GM10847 (cell line): ENCODE results near the gene FABP7.

Experiments
- POLR2A ChIP-seq: IDR thresholded peaks from 2 replicates; pipeline ENCODE4 v1.6.1; 2011; ENCODE audit not compliant: insufficient read length; ENCODE audit errors: extremely low read depth

FABP7 gene

GRCh38 chr6:122753688-122754056 lies 25.8 kb upstream of the FABP7 start:
- TF ChIP-seq POLR2A, result no peak

GRCh38 chr6:122754191-122754731 lies 25.3 kb upstream of the FABP7 start:
- no peak for TF ChIP-seq POLR2A

- no peak for TF ChIP-seq POLR2A
Observed at GRCh38 chr6:122755901-122756300, 23.6 kb upstream of the FABP7 start.

DNA sequence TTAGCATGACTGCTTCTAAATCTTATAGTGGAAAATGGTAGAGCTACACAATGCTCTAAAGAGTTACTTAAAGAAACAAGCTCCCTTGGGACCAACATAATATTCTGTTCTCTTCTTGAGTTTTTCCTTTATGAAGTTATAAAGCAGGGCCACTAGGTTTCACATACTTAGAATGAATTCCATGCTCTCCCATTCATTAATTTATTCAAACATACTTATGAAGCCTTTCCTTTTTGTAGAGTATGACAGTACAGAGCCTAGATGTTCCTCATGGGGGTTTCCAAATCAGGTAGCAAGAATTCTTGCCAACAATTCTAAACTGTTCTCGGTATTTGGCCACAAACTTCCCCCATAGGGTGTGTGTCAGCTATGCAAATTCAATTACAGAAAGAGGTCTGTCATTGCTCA lies 20.6 kb upstream of the FABP7 start:
- TF ChIP-seq POLR2A, result no peak

DNA sequence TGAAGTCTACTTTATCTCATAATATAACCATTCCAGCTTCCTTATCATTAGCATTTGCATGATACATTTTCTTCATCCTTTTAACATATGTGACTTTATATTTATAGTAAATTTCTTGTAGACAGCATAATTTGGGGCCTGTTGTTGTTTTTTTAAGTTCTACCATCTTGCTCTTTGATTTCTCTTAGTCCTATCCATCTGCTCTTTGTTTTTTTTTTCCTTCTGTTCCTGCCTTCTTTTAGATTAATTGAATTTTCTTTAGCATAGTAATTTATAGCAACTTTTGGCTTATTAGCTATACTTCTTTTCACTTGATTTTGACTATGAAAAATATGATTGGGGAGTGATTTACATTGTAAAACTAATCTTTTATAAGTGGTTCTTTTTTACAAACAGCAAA lies 19.2 kb upstream of the FABP7 start:
- TF ChIP-seq POLR2A, result no peak

GRCh38 chr6:122766256-122766655 lies 13.3 kb upstream of the FABP7 start:
- TF ChIP-seq POLR2A, result no peak

DNA sequence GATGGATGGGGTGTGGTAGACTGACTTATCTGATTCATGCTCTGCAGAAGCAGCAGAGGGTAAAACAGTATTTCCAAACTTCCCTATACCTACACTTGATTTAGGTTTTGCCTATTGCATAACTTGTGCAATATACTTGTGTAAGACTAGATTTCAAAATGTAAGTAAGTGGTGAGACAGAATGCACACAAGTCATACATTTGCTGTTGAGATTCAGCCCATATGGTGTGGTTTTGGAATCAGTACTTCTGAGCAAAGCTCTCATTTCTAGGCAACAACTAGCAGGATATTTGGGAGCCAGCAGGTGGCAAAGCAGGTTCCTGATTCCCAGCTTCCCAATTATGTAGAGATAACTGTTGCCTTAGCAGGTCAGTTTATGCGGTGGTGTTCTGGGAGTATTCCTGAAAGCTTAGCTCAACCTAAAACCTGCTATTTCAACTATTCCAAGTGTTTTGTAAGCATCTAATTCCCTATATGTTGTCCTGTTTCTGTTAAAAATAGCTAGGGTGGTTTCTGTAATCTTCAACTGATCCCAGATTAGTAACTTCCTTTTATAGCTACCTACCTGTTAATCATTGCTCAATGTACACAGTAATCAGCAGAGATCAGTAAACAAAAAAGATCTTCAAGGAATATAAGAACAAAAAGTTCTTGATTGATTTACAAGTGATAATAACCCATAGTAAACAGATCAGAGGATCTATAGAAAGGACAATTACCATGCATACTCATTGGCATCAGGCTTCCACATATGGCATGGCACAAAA lies 8.5 kb upstream of the FABP7 start:
- TF ChIP-seq POLR2A, result no peak

GRCh38 chr6:122772724-122773415 lies 6.6 kb upstream of the FABP7 start:
- no peak for TF ChIP-seq POLR2A

- no peak for TF ChIP-seq POLR2A
Observed at GRCh38 chr6:122775975-122776374, 3.5 kb upstream of the FABP7 start.

DNA sequence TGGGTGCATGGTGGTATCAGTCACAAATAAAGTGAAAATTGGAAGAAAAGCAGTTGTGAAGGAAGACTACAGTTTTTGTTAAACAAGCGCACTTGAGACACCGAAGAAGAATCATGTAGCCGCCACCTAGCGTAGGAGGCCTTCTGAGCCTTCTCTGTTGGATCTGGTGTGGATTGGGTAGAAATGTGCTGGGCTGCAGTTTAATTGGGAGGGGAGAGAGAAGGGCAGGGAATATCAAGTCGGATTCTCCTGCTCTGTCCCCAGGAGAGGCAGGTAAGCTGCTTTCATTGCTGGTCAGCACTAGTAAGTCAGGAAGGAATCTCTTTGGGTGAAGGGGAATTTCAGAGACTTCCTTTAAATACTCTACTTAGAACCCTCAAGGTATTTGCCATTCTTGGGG lies 1.2 kb upstream of the FABP7 start:
- no peak for TF ChIP-seq POLR2A

- TF ChIP-seq POLR2A, result no peak
Observed at GRCh38 chr6:122778985-122779661, 393 bp upstream of the FABP7 start.

- TF ChIP-seq POLR2A, result no peak
Observed at GRCh38 chr6:122780114-122780513, 598 bp downstream of the FABP7 start.

- TF ChIP-seq POLR2A, result no peak
Observed at GRCh38 chr6:122781716-122782115, 2.2 kb downstream of the FABP7 start.

GRCh38 chr6:122783401-122783800 lies 3.9 kb downstream of the FABP7 start:
- no peak for TF ChIP-seq POLR2A

DNA sequence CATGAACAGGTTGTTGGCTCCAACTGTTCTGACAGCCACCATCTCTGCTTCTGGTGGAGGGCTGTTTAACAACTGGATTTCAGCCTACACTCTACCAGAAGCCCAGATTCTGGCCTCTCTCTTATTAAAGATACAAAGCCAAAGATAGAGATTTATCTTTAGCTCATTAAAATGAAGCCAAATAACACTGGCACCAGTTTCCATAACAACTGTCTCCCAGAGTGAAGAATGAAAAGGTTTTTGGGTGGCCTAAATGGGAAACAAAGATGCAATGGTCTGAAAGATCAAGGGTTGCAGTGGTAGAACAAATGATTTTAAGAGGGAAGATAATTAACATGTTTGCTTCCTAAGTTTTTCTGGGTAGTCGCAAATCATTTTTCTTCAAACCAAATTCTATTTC lies 6.4 kb downstream of the FABP7 start:
- no peak for TF ChIP-seq POLR2A

DNA sequence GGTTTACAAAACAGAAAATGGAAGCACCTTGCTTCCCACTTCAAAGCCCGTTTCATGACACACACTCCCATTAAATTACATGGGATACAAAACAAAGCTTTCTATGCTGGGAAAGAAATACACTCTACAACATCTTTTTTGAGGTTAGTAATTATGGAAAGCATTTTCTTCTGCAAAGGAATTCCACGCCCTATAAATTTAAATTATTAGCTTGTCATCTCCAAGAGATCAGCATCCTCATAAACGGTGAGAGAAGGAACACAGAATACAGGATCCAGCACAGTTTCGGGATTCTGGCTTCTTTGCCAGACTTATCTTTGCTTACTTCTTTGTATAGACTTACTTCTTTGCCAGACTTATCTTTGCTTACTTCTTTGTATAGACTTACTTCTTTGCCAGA lies 8.2 kb downstream of the FABP7 start:
- TF ChIP-seq POLR2A, result no peak
